GM10266 (cell line): ENCODE results near the gene COPG2.

Experiments
- DNase-seq: peaks from one replicate; pipeline ENCODE4 v3.0.0; 2012; ENCODE audit errors: extremely low spot score
- TF ChIP-seq, protein P1 (sequence below): IDR thresholded peaks from 2 replicates; pipeline ENCODE4 v1.5.1; 2012; ENCODE audit warnings: mild to moderate bottlenecking, low read depth; ENCODE audit not compliant: control insufficient read depth, insufficient read depth; ENCODE audit errors: missing control alignments

The COPG2 gene

DNA sequence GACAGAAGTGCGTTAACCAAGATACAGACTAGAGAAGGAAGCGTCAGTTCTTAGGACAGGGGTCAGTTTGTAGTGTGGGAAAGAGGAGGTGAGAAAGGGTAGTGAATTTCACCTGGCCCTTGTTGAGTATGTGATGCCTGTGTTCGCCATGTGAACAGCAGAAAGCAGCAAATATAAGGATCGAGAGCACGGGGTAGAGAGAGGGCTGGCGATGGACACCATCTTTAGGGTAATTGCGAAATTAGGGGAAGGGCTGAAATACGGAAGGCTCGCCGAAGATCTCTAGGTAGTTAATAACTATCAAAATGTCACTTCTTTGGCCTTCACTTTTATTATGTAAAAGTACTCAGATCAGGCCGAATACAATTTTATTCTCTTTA is 182.8 kb downstream of the COPG2 start:
- DNase-seq, result no peak
- TF ChIP-seq, protein P1, sequence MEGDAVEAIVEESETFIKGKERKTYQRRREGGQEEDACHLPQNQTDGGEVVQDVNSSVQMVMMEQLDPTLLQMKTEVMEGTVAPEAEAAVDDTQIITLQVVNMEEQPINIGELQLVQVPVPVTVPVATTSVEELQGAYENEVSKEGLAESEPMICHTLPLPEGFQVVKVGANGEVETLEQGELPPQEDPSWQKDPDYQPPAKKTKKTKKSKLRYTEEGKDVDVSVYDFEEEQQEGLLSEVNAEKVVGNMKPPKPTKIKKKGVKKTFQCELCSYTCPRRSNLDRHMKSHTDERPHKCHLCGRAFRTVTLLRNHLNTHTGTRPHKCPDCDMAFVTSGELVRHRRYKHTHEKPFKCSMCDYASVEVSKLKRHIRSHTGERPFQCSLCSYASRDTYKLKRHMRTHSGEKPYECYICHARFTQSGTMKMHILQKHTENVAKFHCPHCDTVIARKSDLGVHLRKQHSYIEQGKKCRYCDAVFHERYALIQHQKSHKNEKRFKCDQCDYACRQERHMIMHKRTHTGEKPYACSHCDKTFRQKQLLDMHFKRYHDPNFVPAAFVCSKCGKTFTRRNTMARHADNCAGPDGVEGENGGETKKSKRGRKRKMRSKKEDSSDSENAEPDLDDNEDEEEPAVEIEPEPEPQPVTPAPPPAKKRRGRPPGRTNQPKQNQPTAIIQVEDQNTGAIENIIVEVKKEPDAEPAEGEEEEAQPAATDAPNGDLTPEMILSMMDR, result no peak

DNA sequence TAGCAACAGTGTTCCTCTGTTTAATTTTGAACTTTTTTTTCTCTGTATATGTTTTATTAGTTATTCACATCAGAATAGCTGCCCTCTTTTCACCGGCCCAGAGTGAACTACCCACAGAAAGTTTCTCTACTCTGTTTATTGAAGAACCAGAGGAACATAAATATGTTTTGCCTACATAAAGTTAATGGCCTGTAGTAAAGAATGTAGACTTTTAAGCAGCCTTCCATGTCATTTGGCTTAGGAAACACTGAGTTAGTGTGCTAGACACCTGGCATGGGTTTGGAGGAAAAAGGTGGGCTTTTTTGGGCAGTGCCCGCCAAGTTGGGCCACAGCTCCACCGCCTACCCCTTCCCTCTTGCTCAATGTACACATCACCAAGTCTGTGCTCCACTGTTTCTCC is 185.5 kb downstream of the COPG2 start:
- no peak for DNase-seq
- TF ChIP-seq, protein P1, result no peak

DNA sequence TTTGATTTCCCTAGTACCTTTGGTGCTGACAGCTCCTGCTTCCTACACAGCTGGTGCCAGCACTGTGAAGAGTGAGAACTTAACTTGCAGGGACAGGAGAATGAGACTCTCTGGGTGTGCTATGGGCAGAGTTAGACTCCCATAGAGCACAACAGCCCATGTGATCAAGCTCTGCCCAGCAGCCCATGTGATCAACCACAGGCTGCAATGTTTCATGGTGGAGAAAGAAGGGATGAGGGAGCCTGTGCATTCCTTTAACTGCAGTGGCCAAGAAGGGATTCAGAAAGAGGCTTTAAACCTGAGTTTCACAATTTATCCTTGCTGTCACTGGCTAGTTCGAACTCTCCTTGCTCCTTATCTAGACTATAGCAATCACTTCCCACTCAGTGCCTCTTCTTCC is 186.7 kb downstream of the COPG2 start:
- TF ChIP-seq, protein P1, result no peak
- DNase-seq, result no peak

DNA sequence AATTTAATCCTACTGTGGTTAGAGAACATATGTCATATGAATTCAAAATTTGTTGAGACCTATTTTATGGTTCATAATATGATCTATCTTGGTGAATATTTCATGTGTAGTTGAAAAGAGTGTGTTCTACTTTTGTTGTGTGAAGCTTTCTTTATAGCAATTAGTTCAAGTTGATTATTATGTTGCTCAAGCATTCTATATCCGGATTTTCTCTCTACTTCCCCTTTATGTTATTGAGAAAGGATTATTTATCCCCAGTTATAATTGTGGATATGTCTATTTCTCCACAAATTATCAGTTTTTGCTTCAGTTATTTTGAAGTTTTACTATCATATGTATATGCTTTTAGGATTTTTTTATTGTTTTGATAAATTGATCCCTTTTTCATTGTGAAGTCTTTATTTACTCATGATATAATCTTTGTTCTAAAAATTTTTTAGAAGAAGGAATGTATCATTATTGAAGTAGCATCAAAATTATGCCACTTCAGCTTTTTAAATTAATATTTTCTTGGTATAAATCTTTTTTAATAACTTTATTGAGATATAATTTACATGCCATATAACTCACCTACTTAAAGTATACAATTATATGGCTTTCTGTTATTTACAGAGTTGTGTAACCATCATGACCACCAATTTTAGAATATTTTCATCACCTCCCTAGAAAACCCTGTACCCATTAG is 188.7 kb downstream of the COPG2 start:
- TF ChIP-seq, protein P1, result no peak

DNA sequence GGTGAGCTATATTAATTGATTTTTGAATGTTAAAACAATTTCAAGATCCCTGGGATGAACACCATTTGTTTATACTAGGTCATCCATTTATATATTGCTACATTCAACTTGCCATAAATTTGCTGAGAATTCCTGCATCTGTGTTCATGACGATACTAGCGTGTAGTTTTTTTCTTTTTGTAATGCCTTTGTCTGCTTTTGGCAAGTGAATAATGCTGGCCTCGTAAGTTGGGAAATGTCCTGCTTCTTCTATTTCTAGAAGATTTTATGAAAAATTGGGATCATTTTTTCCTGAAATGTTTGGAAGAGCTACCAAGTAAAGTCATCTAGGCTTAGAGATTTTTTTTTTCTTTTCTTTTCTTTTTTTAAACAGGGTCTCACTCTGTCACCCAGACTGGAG is 189.6 kb downstream of the COPG2 start:
- TF ChIP-seq, protein P1, result no peak
- DNase-seq, result no peak

More for the DNA sequence above, 188.7 kb downstream of the COPG2 start:
- DNase-seq, result no peak

DNA sequence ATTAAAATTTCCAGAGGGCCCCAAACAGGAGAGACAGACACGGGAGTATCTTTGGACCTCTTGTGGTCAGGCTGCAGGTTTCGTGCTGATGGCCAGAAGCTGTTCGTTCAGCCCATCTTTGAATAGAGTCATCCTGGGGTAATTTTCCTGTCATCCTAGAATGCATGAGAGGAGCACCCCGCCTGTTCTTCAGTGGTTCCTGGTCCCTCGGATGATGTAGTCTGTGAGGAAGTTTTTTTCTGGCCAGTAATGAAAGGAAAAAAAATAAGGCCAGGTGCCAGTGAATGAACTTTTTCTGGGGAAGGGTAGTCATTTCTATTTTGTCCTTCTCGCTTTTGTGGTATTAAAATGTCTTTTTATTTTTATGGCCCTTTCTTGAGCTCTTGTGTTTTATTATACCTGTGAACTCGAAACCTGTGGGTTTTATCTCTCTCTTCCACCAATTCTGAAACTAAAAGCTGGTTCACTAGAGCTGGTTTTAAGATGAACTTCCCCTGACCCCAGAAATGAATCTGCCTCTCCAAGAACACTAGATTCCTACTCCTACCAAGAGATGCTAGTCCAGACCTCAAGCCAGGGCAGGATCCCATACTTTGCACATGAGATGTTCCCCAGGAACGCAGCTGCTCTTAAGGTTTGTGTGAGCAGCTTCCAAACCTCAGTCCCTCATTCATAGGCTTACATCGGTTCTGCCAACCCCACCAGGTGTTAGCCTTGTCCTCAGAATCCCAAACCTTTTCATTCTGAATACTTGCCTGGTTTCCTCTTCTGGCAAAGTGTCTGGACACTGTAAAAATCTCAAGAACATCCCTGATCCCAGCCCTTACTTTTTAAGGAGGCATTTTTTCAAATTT is 192.0 kb downstream of the COPG2 start:
- TF ChIP-seq, protein P1, result no peak
- DNase-seq, result no peak

DNA sequence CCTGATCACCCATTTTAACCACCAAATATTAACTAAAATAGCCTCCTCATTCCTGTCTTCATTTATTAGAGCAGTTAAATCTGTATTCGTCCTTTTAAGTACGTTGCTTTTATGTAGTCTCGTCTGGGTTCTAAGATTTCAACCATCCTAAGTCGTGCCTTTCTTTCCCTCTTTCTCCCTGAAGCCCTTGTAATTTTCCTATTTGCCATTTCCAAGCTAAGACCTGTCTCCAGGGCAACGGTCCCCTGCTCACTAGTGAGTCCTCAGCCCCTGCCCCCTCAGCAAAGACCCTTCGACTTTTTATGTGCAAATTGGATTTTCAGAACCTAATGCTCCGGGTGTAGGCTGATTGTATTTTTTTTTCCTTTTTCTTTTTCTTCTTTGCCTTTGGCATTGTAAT is 192.8 kb downstream of the COPG2 start:
- TF ChIP-seq, protein P1, result no peak
- DNase-seq, result no peak
